PC-9 (cell line): ENCODE data around the gene EVI5L. TPM values are rescaled to one million over a fixed set of nuclear protein-coding genes. Genes with fewer than 3 reads are reported as not detected.

Experiments
- BruUV-seq: library from RNA; stranded (reverse); fragments of 400-500 nt; replicated peaks from 2 replicates; lab custom pipeline; 2021; lab: Mats Ljungman, UMichigan
- CTCF ChIA-PET: fragments of 300-600 bp; sonication (Branson Sonifier 250); formaldehyde crosslinking; loops from one replicate; lab custom pipeline; 2022; ENCODE audit warnings: antibody characterized with exemption; lab: Charles Lee
- POLR2A ChIA-PET: fragments of 300-600 bp; sonication (Branson Sonifier 250); formaldehyde crosslinking; loops from one replicate; lab custom pipeline; 2022; ENCODE audit warnings: antibody characterized with exemption; ENCODE audit not compliant: unreplicated experiment; lab: Charles Lee
- DNase-seq, 2 experiments: peaks; one replicate each; pipeline versions ENCODE4 v3.0.0 to v3.0.0-alpha.2; 2015 to 2022; ENCODE audit warnings: mixed read lengths in 1 of 2
- H2AFZ ChIP-seq: fragments of 200-600 bp; sonication (generic); 2 replicates; pipeline ENCODE4 v1.8.1; 2017; ENCODE audit warnings: antibody characterized with exemption
- H3F3A ChIP-seq: fragments of 200-600 bp; sonication (generic); 2 replicates; pipeline ENCODE4 v1.8.1; 2017; ENCODE audit warnings: antibody characterized with exemption, mild to moderate bottlenecking, low read depth; ENCODE audit not compliant: insufficient read depth
- H3K27ac ChIP-seq: fragments of 200-600 bp; sonication (generic); 2 replicates; pipeline ENCODE4 v1.6.1; 2016; ENCODE audit warnings: mixed run types
- H3K27me3 ChIP-seq: fragments of 200-600 bp; sonication (generic); 2 replicates; pipeline ENCODE4 v1.6.1; 2016; ENCODE audit warnings: low read depth, mixed run types; ENCODE audit not compliant: insufficient read depth
- H3K36me3 ChIP-seq: fragments of 200-600 bp; sonication (generic); 2 replicates; pipeline ENCODE4 v1.6.1; 2016; ENCODE audit warnings: low read depth, mixed run types
- H3K4me1 ChIP-seq: fragments of 200-600 bp; sonication (generic); replicated peaks from 2 replicates; pipeline ENCODE4 v1.6.1; 2016; ENCODE audit warnings: mixed run types; ENCODE audit not compliant: insufficient read depth
- H3K4me2 ChIP-seq: fragments of 200-600 bp; sonication (generic); 2 replicates; pipeline ENCODE4 v1.6.1; 2017; ENCODE audit warnings: mixed run types
- H3K4me3 ChIP-seq: fragments of 200-600 bp; sonication (generic); 2 replicates; pipeline ENCODE4 v1.6.1; 2016; ENCODE audit warnings: mixed run types
- H3K79me2 ChIP-seq: fragments of 200-600 bp; sonication (generic); 2 replicates; pipeline ENCODE4 v1.6.1; 2017; ENCODE audit warnings: low read depth, mixed run types
- H3K9me2 ChIP-seq: fragments of 200-600 bp; sonication (generic); 2 replicates; pipeline ENCODE4 v1.8.1; 2017; ENCODE audit warnings: mild to moderate bottlenecking; ENCODE audit not compliant: insufficient read depth
- H3K9me3 ChIP-seq: fragments of 200-600 bp; sonication (generic); 2 replicates; pipeline ENCODE4 v1.8.1; 2016; ENCODE audit warnings: low read depth; ENCODE audit not compliant: insufficient read depth
- H4K20me1 ChIP-seq: fragments of 200-600 bp; sonication (generic); 2 replicates; pipeline ENCODE4 v1.8.1; 2017; ENCODE audit not compliant: insufficient read depth
- CTCF ChIP-seq: fragments of 200-600 bp; sonication (generic); conservative IDR thresholded peaks from 2 replicates; pipeline ENCODE4 v1.6.1; 2017; ENCODE audit warnings: mixed run types, antibody characterized with exemption, mild to moderate bottlenecking, moderate library complexity
- EZH2 ChIP-seq: fragments of 200-600 bp; sonication (generic); IDR thresholded peaks from 2 replicates; pipeline ENCODE4 v1.8.0; 2017; ENCODE audit warnings: antibody characterized with exemption, low read depth
- intact Hi-C: fragments of 100-400 bp; cut with micrococcal nuclease; formaldehyde crosslinking; loops from one replicate; pipeline ENCODE4 v1.10.0; 2022; ENCODE audit not compliant: unreplicated experiment
- total RNA-seq: library from RNA; stranded (reverse); gene quantifications from 2 replicates; pipeline ENCODE4 v1.2.3, GENCODE V29; 2021

Gene EVI5L
- total RNA-seq, 1 experiment from 2014 or later: 19.2 TPM

GRCh38 chr19:7788178-7788932 is 41.7 kb upstream of the EVI5L start:
- TF ChIP-seq EZH2: no peak
- TF ChIP-seq CTCF: no peak
- H3K79me2 ChIP-seq: no peaks in the 10 kb centered on the region
- H3K27me3 ChIP-seq: no peaks in the 10 kb centered on the region
- intact Hi-C loops: no loop called here
- BruUV-seq: no TSS peak
- H3F3A ChIP-seq: peaks cover 44% of the 10 kb centered on the region
- no peak overlapping the region for H3K27ac ChIP-seq
- POLR2A ChIA-PET: no interaction called here
- no peaks in the 10 kb centered on the region for H4K20me1 ChIP-seq
- H3K36me3 ChIP-seq: no peaks in the 10 kb centered on the region
- no peak overlapping the region for H2AFZ ChIP-seq
- CTCF ChIA-PET: interaction anchor here (0.6 kb wide), 1 partner anchor 83 kb away, joined by 4 read pairs; no protein-coding TSS in a partner anchor
- H3K9me2 ChIP-seq: no peaks in the 10 kb centered on the region
- DNase-seq: no peak
- H3K4me1 ChIP-seq: peaks cover 38% of the 10 kb centered on the region
- H3K4me2 ChIP-seq: no peak overlapping the region
- peaks cover 4% of the 10 kb centered on the region; the same call in 1 of the 2 replicates for H3K9me3 ChIP-seq
- no peak overlapping the region for H3K4me3 ChIP-seq

- TF ChIP-seq CTCF (no peak), EZH2 (no peak)
- BruUV-seq: no TSS peak
- Histone ChIP-seq H4K20me1 (no peaks in the 10 kb centered on the region), H3K9me3 (peaks cover 7% of the 10 kb centered on the region; the same call in 1 of the 2 replicates), H3K4me3 (no peak overlapping the region; the same call in 1 of the 2 replicates), H3K79me2 (no peaks in the 10 kb centered on the region), H3F3A (peaks cover 38% of the 10 kb centered on the region), H2AFZ (no peak overlapping the region), H3K4me1 (peaks cover 32% of the 10 kb centered on the region), H3K27ac (no peak overlapping the region), H3K4me2 (no peak overlapping the region), H3K9me2 (no peaks in the 10 kb centered on the region), H3K27me3 (no peaks in the 10 kb centered on the region), H3K36me3 (no peaks in the 10 kb centered on the region)
- DNase-seq: no peak
- CTCF ChIA-PET: no interaction called here
- intact Hi-C loops: no loop called here
- POLR2A ChIA-PET: no interaction called here
Observed at GRCh38 chr19:7788933-7789323, 41.1 kb upstream of the EVI5L start.

- DNase-seq: peak in 1 of 2 experiments; percentile 40
- Histone ChIP-seq H3K27me3 (no peaks in the 10 kb centered on the region), H4K20me1 (no peaks in the 10 kb centered on the region), H2AFZ (peak overlapping the region; percentile 46), H3K4me3 (peak overlapping the region; percentile 27), H3K4me1 (peaks cover 30% of the 10 kb centered on the region), H3K9me2 (no peaks in the 10 kb centered on the region), H3K27ac (no peak overlapping the region), H3K4me2 (peak overlapping the region; percentile 73), H3F3A (peaks cover 35% of the 10 kb centered on the region), H3K9me3 (peaks cover 7% of the 10 kb centered on the region; the same call in 1 of the 2 replicates), H3K36me3 (no peaks in the 10 kb centered on the region), H3K79me2 (no peaks in the 10 kb centered on the region)
- no TSS peak for BruUV-seq
- TF ChIP-seq EZH2: no peak
- no peak for TF ChIP-seq CTCF
- ChIA-PET POLR2A (no interaction called here), CTCF (no interaction called here)
- intact Hi-C loops: no loop called here
Observed at GRCh38 chr19:7789447-7789846, 40.6 kb upstream of the EVI5L start.
